Measurements from ENCODE around the gene GCNT1.

GRCh38 chr9:76433836-76434235 lies 25.1 kb upstream of the GCNT1 start:
- no peak for TF ChIP-seq CTCF (IDR thresholded peaks at IDR 0.05)
- TF ChIP-seq NR1H2 (CRISPR knock-in tag; IDR thresholded peaks at IDR 0.05), result no peak
- no peak for TF ChIP-seq ATF1 (CRISPR knock-in tag; IDR thresholded peaks at IDR 0.05)

Measured in WTC11 (cell line).